Gastroesophageal sphincter (tissue), 3 donors: ENCODE measurements around the gene MAP3K4.

Experiments used
- EP300 ChIP-seq: sonication (generic); formaldehyde crosslinking; IDR thresholded peaks from one replicate; pipeline ENCODE4 v1.6.1; 2017; ENCODE audit warnings: antibody characterized with exemption, mild to moderate bottlenecking
- POLR2A ChIP-seq, 2 donors: fragments of 450-650 bp; IDR thresholded peaks; one replicate each; pipeline ENCODE4 v1.6.1; 2017; ENCODE audit warnings: antibody characterized with exemption in 2 of 2, mild to moderate bottlenecking in 2 of 2, moderate library complexity in 1 of 2
- TF ChIP-seq, protein P1 (sequence below), 4 experiments: fragments of 200-600 bp in 2 of 4; fragments of 450-650 bp in 2 of 4; sonication (generic) in 1 of 4; IDR thresholded peaks; one replicate each; pipeline ENCODE4 v1.5.1; 2017 to 2019; ENCODE audit warnings: antibody characterized with exemption in 4 of 4, mild to moderate bottlenecking in 2 of 4, moderate library complexity in 2 of 4

DNA sequence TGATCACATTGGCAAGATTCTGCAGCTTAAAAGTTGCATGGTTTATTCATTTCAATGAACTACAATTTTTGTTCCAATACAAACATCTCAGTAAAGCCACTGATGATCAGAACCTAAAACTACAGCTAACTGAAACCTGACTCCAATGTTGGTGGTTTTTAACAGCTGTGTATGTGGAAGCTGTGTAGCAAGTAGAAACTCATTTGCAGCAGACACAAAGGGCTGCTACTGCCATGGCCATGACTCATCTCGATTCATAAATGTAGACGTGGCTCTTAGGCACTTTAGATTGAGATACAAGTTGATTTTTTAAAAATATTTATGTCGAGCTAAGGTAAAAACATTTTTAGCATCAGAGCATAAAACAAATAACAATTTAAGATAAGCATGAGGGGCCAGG, 19.5 kb upstream of the MAP3K4 start:
- TF ChIP-seq, protein P1, sequence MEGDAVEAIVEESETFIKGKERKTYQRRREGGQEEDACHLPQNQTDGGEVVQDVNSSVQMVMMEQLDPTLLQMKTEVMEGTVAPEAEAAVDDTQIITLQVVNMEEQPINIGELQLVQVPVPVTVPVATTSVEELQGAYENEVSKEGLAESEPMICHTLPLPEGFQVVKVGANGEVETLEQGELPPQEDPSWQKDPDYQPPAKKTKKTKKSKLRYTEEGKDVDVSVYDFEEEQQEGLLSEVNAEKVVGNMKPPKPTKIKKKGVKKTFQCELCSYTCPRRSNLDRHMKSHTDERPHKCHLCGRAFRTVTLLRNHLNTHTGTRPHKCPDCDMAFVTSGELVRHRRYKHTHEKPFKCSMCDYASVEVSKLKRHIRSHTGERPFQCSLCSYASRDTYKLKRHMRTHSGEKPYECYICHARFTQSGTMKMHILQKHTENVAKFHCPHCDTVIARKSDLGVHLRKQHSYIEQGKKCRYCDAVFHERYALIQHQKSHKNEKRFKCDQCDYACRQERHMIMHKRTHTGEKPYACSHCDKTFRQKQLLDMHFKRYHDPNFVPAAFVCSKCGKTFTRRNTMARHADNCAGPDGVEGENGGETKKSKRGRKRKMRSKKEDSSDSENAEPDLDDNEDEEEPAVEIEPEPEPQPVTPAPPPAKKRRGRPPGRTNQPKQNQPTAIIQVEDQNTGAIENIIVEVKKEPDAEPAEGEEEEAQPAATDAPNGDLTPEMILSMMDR (IDR thresholded peaks at IDR 0.05), result no peak
- TF ChIP-seq EP300 (no peak), POLR2A (IDR thresholded peaks at IDR 0.05) (no peak)
